Chondrocyte (in vitro differentiated cells): ENCODE data around the gene CHPF2. TPM values are rescaled to one million over a fixed set of nuclear protein-coding genes. Genes with fewer than 3 reads are reported as not detected.

Experiments
- DNase-seq: peaks from one replicate; pipeline ENCODE4 v3.0.0; 2021; ENCODE audit warnings: mixed read lengths, low spot score
- H3K27ac Mint-ChIP-seq: one replicate; pipeline ENCODE4 v1.8.0; 2021; ENCODE audit warnings: mild to moderate bottlenecking, moderate library complexity, mixed read lengths; ENCODE audit not compliant: unreplicated experiment
- H3K27me3 Mint-ChIP-seq: 2 replicates; pipeline ENCODE4 v1.8.0; 2021; ENCODE audit warnings: low read depth, mixed read lengths
- H3K36me3 Mint-ChIP-seq: 2 replicates; pipeline ENCODE4 v1.8.0; 2021; ENCODE audit warnings: low read depth, mixed read lengths
- H3K4me1 Mint-ChIP-seq: 2 replicates; pipeline ENCODE4 v1.8.0; 2021; ENCODE audit warnings: low read depth, mild to moderate bottlenecking, mixed read lengths
- H3K4me3 Mint-ChIP-seq: one replicate; pipeline ENCODE4 v1.8.0; 2021; ENCODE audit warnings: mild to moderate bottlenecking, moderate library complexity, mixed read lengths; ENCODE audit not compliant: unreplicated experiment
- H3K9me3 Mint-ChIP-seq: 2 replicates; pipeline ENCODE4 v1.8.0; 2021; ENCODE audit warnings: low read depth, mixed read lengths
- CTCF ChIP-seq: fragments of 200-600 bp; sonication (generic); IDR thresholded peaks from 2 replicates; pipeline ENCODE4 v1.5.0; 2021; ENCODE audit warnings: antibody characterized with exemption, mild to moderate bottlenecking, moderate library complexity
- total RNA-seq: library from RNA; stranded (reverse); gene quantifications from 3 replicates; pipeline ENCODE4 v1.2.1, GENCODE V29; 2021

The CHPF2 gene
- total RNA-seq, 1 donor from 2014 or later, result 98.3 TPM

- H3K9me3 Mint-ChIP-seq, result no peaks in the 10 kb centered on the region
- DNase-seq, result no peak
- H3K36me3 Mint-ChIP-seq, result peaks cover 1% of the 10 kb centered on the region
- H3K4me3 Mint-ChIP-seq, result no peak overlapping the region
- H3K27ac Mint-ChIP-seq, result no peak overlapping the region
- H3K27me3 Mint-ChIP-seq, result peaks cover 28% of the 10 kb centered on the region
- no peak for TF ChIP-seq CTCF
- no peaks in the 10 kb centered on the region for H3K4me1 Mint-ChIP-seq
Observed at GRCh38 chr7:151207315-151207714, 25.0 kb upstream of the CHPF2 start.

GRCh38 chr7:151207804-151208203 lies 24.5 kb upstream of the CHPF2 start:
- no peaks in the 10 kb centered on the region for H3K9me3 Mint-ChIP-seq
- H3K4me3 Mint-ChIP-seq, result no peak overlapping the region
- H3K27ac Mint-ChIP-seq, result no peak overlapping the region
- no peaks in the 10 kb centered on the region for H3K4me1 Mint-ChIP-seq
- no peak for TF ChIP-seq CTCF
- DNase-seq, result no peak
- peaks cover 2% of the 10 kb centered on the region for H3K36me3 Mint-ChIP-seq
- peaks cover 26% of the 10 kb centered on the region for H3K27me3 Mint-ChIP-seq

GRCh38 chr7:151208253-151208862 lies 23.9 kb upstream of the CHPF2 start:
- DNase-seq, result no peak
- Mint-ChIP-seq H3K27ac (no peak overlapping the region), H3K27me3 (peaks cover 21% of the 10 kb centered on the region), H3K36me3 (peaks cover 7% of the 10 kb centered on the region), H3K9me3 (no peaks in the 10 kb centered on the region), H3K4me3 (no peak overlapping the region), H3K4me1 (no peaks in the 10 kb centered on the region)
- TF ChIP-seq CTCF, result no peak

- no peak for TF ChIP-seq CTCF
- DNase-seq, result no peak
- Mint-ChIP-seq H3K4me1 (no peaks in the 10 kb centered on the region), H3K36me3 (peaks cover 13% of the 10 kb centered on the region), H3K9me3 (no peaks in the 10 kb centered on the region), H3K27me3 (peaks cover 16% of the 10 kb centered on the region), H3K27ac (no peak overlapping the region), H3K4me3 (no peak overlapping the region)
Observed at GRCh38 chr7:151209588-151209987, 22.7 kb upstream of the CHPF2 start.

GRCh38 chr7:151210087-151210854 lies 22.0 kb upstream of the CHPF2 start, which contains the start of gene H2BK1:
Gene H2BK1, minus strand, starts transcription at chr7:151210488. Its CDS starts 170 bp downstream, at chr7:151210318.
- Mint-ChIP-seq H3K27me3 (peaks cover 11% of the 10 kb centered on the region), H3K4me1 (no peaks in the 10 kb centered on the region), H3K36me3 (peaks cover 19% of the 10 kb centered on the region), H3K27ac (no peak within 1 kb of the TSS), H3K9me3 (no peaks in the 10 kb centered on the region), H3K4me3 (no peak within 1 kb of the TSS)
- TF ChIP-seq CTCF, result no peak
- DNase-seq, result no peak
